NT2/D1 (cell line): ENCODE measurements around the gene RICTOR.

Experiments used
- DNase-seq: peaks from one replicate; pipeline ENCODE4 v3.0.0-alpha.2; 2011; ENCODE audit warnings: low read depth, low spot score
- H3K27me3 ChIP-seq: 2 replicates; pipeline ENCODE4 v1.6.0; 2011; ENCODE audit warnings: mild to moderate bottlenecking; ENCODE audit not compliant: insufficient read length, insufficient read depth
- H3K36me3 ChIP-seq: 2 replicates; pipeline ENCODE4 v1.6.1; 2011; ENCODE audit warnings: mild to moderate bottlenecking, low read length, mixed read lengths; ENCODE audit not compliant: insufficient read depth, insufficient read length
- H3K4me1 ChIP-seq: 2 replicates; pipeline ENCODE4 v1.5.1; 2011; ENCODE audit not compliant: insufficient read depth, insufficient read length
- H3K4me3 ChIP-seq: 2 replicates; pipeline ENCODE4 v1.5.1; 2011; ENCODE audit warnings: low read depth; ENCODE audit not compliant: insufficient read length
- H3K9ac ChIP-seq: 2 replicates; pipeline ENCODE4 v1.6.0; 2011; ENCODE audit warnings: low read depth; ENCODE audit not compliant: insufficient read length
- H3K9me3 ChIP-seq: 2 replicates; pipeline ENCODE4 v1.5.1; 2011; ENCODE audit warnings: mild to moderate bottlenecking, low read length; ENCODE audit not compliant: insufficient read depth
- SUZ12 ChIP-seq: IDR thresholded peaks from 2 replicates; pipeline ENCODE4 v1.6.1; 2011; ENCODE audit not compliant: insufficient read length, insufficient read depth; ENCODE audit errors: extremely low read depth
- YY1 ChIP-seq: IDR thresholded peaks from 2 replicates; pipeline ENCODE4 v1.6.1; 2011; ENCODE audit not compliant: insufficient read length, insufficient read depth
- ZNF274 ChIP-seq: IDR thresholded peaks from 2 replicates; pipeline ENCODE4 v1.6.1; 2011; ENCODE audit warnings: mild to moderate bottlenecking, low read depth, low read length

RICTOR gene

DNA sequence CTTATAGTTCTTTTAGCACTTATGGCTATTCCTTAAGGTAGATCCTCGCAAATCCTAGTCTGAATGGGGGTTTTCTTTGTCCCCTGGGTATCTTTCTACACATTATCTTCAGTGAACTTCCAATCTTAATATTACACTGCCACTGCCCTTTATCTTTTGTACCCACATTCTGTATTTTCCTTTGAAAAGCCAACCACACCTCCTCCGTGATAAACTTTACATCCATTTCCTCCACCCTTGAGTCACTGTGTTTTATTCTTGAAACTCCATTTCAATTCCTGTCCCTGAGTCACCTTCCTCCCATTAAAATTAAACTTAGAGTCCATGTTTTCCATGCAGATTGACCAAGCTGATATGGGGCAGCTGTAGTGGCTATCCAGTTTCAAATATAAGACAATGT is 43.2 kb upstream of the RICTOR start:
- no peak for DNase-seq
- Histone ChIP-seq H3K36me3 (no peaks in the 10 kb centered on the region), H3K27me3 (no peaks in the 10 kb centered on the region), H3K9ac (no peak overlapping the region), H3K9me3 (no peaks in the 10 kb centered on the region), H3K4me1 (no peaks in the 10 kb centered on the region), H3K4me3 (no peak overlapping the region)
- TF ChIP-seq YY1: no peak
- no peak for TF ChIP-seq ZNF274

GRCh38 chr5:39116344-39117170 is 42.4 kb upstream of the RICTOR start:
- no peak overlapping the region for H3K9ac ChIP-seq
- H3K4me3 ChIP-seq: no peak overlapping the region
- no peak for DNase-seq
- H3K4me1 ChIP-seq: no peaks in the 10 kb centered on the region
- H3K36me3 ChIP-seq: no peaks in the 10 kb centered on the region
- no peaks in the 10 kb centered on the region for H3K9me3 ChIP-seq
- H3K27me3 ChIP-seq: no peaks in the 10 kb centered on the region
- no peak for TF ChIP-seq SUZ12
- TF ChIP-seq ZNF274: no peak
- TF ChIP-seq YY1: no peak

GRCh38 chr5:39115644-39116343 is 41.6 kb upstream of the RICTOR start:
- DNase-seq: no peak
- no peaks in the 10 kb centered on the region for H3K9me3 ChIP-seq
- no peak for TF ChIP-seq SUZ12
- no peak for TF ChIP-seq YY1
- TF ChIP-seq ZNF274: no peak
- H3K27me3 ChIP-seq: no peaks in the 10 kb centered on the region
- H3K36me3 ChIP-seq: no peaks in the 10 kb centered on the region
- no peak overlapping the region for H3K9ac ChIP-seq
- H3K4me3 ChIP-seq: no peak overlapping the region
- no peaks in the 10 kb centered on the region for H3K4me1 ChIP-seq

DNA sequence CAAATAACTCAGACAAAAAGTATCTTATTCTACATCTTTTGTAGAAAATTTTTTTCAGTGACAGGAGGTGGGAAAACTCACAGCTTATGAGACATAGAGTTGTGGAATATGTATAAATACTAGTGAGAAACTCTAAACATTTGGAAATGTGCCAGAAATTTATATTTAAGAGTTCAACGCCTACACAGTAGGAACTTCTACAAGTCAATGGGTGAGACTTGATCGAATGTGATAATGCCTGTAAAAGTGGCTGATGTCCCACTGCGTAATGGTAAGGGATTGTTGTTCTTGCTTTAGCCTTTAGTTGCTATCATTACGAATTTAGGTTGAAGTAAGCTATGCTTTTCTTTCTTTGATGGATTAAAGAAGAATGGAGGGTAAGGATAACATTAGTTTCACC is 40.0 kb upstream of the RICTOR start:
- H3K27me3 ChIP-seq: no peaks in the 10 kb centered on the region
- TF ChIP-seq ZNF274 (no peak), YY1 (no peak), SUZ12 (no peak)
- no peak overlapping the region for H3K4me3 ChIP-seq
- H3K36me3 ChIP-seq: no peaks in the 10 kb centered on the region
- DNase-seq: no peak
- H3K9me3 ChIP-seq: no peaks in the 10 kb centered on the region
- H3K4me1 ChIP-seq: no peaks in the 10 kb centered on the region
- no peak overlapping the region for H3K9ac ChIP-seq

GRCh38 chr5:39113354-39113953 is 39.3 kb upstream of the RICTOR start:
- Histone ChIP-seq H3K4me3 (no peak overlapping the region), H3K27me3 (no peaks in the 10 kb centered on the region), H3K36me3 (no peaks in the 10 kb centered on the region), H3K4me1 (no peaks in the 10 kb centered on the region), H3K9me3 (no peaks in the 10 kb centered on the region), H3K9ac (no peak overlapping the region)
- no peak for TF ChIP-seq SUZ12
- TF ChIP-seq ZNF274: no peak
- no peak for TF ChIP-seq YY1
- DNase-seq: no peak

DNA sequence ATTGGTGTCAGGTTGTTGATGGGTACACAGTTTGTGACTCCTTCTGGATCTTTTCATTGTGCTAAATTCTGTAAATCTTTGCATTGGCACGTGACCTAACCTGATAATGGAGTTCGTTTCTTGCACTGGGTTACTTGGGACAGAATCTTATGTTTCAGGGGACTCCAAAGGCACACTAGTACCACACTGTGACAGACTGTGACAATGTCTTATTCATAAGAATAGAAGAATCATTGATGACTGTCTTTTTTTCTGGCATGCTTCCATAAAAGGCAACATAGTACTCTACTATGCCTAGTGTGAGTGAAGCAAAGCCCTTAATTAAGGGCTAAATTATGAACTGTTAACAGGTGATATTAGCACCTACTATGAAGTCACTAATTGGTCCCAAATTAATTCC is 35.4 kb upstream of the RICTOR start:
- no peak overlapping the region for H3K4me3 ChIP-seq
- no peak overlapping the region for H3K9ac ChIP-seq
- no peak for DNase-seq
- TF ChIP-seq ZNF274: no peak
- TF ChIP-seq SUZ12: no peak
- no peak for TF ChIP-seq YY1
- H3K4me1 ChIP-seq: no peaks in the 10 kb centered on the region
- H3K36me3 ChIP-seq: no peaks in the 10 kb centered on the region
- H3K27me3 ChIP-seq: no peaks in the 10 kb centered on the region
- H3K9me3 ChIP-seq: no peaks in the 10 kb centered on the region

DNA sequence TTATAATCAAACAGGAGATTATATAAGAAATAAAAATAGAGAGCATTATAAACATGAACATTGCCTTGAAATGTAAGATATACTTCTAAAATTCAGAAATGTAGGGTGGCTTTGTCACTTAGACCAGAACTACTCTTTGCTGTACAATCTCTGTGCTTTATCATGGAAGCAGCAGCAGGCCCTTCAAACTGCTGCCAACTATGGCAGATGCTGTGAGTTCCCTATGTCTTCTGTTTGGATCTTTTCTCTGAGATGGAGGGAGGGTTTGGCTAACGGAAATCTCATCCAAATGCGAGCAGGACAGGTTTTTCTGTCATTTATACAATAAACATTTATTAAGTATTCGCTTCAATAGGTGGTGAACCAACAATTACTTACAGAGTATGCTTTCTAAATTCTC is 34.8 kb upstream of the RICTOR start:
- no peaks in the 10 kb centered on the region for H3K4me1 ChIP-seq
- no peak overlapping the region for H3K4me3 ChIP-seq
- H3K9ac ChIP-seq: no peak overlapping the region
- no peaks in the 10 kb centered on the region for H3K9me3 ChIP-seq
- TF ChIP-seq ZNF274: no peak
- TF ChIP-seq YY1: no peak
- no peak for TF ChIP-seq SUZ12
- no peaks in the 10 kb centered on the region for H3K36me3 ChIP-seq
- H3K27me3 ChIP-seq: no peaks in the 10 kb centered on the region
- DNase-seq: no peak
